Calu3 (cell line): ENCODE measurements around the gene PPARA. TPM values are rescaled to one million over a fixed set of nuclear protein-coding genes. Genes with fewer than 3 reads are reported as not detected.
A peak's percentile ranks its signal among the peaks of the same experiment; 100 is the strongest.

Source experiments
- BruUV-seq: library from RNA; stranded (reverse); fragments of 400-500 nt; replicated peaks from 2 replicates; lab custom pipeline; 2021; lab: Mats Ljungman, UMichigan
- CTCF ChIA-PET: fragments of 300-600 bp; sonication (Branson Sonifier 250); formaldehyde crosslinking; loops from one replicate; lab custom pipeline; 2022; ENCODE audit warnings: antibody characterized with exemption; lab: Charles Lee
- DNase-seq: peaks from one replicate; pipeline ENCODE4 v3.0.0; 2022
- H3K27ac Mint-ChIP-seq: one replicate; pipeline ENCODE4 v1.8.0; 2022; ENCODE audit warnings: mixed read lengths; ENCODE audit not compliant: unreplicated experiment
- H3K27me3 Mint-ChIP-seq: one replicate; pipeline ENCODE4 v1.8.0; 2022; ENCODE audit warnings: mixed read lengths; ENCODE audit not compliant: unreplicated experiment
- H3K36me3 Mint-ChIP-seq: one replicate; pipeline ENCODE4 v1.8.0; 2022; ENCODE audit warnings: mild to moderate bottlenecking, moderate library complexity, mixed read lengths; ENCODE audit not compliant: insufficient read depth, unreplicated experiment
- H3K4me1 Mint-ChIP-seq: one replicate; pipeline ENCODE4 v1.8.0; 2022; ENCODE audit warnings: mild to moderate bottlenecking, low read depth, mixed read lengths; ENCODE audit not compliant: unreplicated experiment
- H3K4me3 Mint-ChIP-seq: one replicate; pipeline ENCODE4 v1.8.0; 2022; ENCODE audit warnings: mild to moderate bottlenecking, low read depth, moderate library complexity, mixed read lengths; ENCODE audit not compliant: unreplicated experiment
- H3K9me3 Mint-ChIP-seq: one replicate; pipeline ENCODE4 v1.8.0; 2022; ENCODE audit warnings: low read depth, mixed read lengths; ENCODE audit not compliant: unreplicated experiment
- intact Hi-C: fragments of 100-400 bp; cut with micrococcal nuclease; formaldehyde crosslinking; loops from one replicate; pipeline ENCODE4 v1.10.0; 2022; ENCODE audit not compliant: unreplicated experiment
- total RNA-seq: library from RNA; stranded (reverse); gene quantifications from 2 replicates; pipeline ENCODE4 v1.2.3, GENCODE V29; 2022
- TF ChIP-seq, protein P1 (sequence below): fragments of 200-600 bp; IDR thresholded peaks from one replicate; pipeline ENCODE4 v1.8.0; 2022; ENCODE audit warnings: antibody characterized with exemption; ENCODE audit not compliant: unreplicated experiment

The PPARA gene
- total RNA-seq, 1 experiment from 2014 or later: 22.7 TPM

DNA sequence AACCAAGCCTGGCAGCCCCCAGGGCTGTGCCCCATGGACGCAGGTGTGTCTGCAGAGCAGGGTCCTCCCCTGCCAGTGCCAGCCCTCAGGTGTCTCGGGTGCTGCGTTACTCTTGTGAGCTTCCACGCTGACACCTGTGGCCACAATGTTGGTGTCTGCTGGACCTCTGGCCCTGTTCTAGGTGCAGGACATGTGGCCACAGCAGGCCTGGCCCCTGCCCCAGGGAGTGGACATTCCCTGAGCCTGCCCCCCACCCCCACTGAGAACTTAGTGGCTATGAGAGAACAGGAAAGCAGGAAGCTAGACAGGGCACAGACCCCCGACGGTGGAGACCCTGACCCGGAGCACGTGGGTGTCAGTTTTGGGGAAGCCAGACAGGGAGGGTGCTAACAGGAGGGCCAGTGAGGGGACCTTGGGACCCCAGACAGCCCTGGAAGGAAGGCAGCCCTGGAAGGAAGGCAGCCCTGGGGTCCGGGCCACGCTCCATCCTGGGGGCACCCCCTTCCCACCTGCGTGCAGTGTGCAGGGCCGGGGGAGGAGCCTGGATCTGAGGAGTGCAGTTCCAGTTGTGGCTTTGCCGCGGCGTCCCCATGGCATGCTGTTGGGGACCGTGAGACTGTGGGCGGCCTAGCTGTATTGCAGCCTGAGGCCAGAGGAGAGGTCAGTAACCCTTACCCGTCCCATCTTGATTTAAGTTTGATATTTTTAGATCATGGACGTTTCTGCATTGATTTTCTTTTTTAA lies 43.9 kb upstream of the PPARA start:
- peak overlapping the region; percentile 90 for H3K27ac Mint-ChIP-seq
- peaks cover 96% of the 10 kb centered on the region for H3K36me3 Mint-ChIP-seq
- BruUV-seq: TSS peak; percentile 20
- DNase-seq: no peak
- H3K4me3 Mint-ChIP-seq: peak overlapping the region; percentile 52
- peaks cover 42% of the 10 kb centered on the region for H3K4me1 Mint-ChIP-seq
- no peaks in the 10 kb centered on the region for H3K9me3 Mint-ChIP-seq
- TF ChIP-seq, protein P1, sequence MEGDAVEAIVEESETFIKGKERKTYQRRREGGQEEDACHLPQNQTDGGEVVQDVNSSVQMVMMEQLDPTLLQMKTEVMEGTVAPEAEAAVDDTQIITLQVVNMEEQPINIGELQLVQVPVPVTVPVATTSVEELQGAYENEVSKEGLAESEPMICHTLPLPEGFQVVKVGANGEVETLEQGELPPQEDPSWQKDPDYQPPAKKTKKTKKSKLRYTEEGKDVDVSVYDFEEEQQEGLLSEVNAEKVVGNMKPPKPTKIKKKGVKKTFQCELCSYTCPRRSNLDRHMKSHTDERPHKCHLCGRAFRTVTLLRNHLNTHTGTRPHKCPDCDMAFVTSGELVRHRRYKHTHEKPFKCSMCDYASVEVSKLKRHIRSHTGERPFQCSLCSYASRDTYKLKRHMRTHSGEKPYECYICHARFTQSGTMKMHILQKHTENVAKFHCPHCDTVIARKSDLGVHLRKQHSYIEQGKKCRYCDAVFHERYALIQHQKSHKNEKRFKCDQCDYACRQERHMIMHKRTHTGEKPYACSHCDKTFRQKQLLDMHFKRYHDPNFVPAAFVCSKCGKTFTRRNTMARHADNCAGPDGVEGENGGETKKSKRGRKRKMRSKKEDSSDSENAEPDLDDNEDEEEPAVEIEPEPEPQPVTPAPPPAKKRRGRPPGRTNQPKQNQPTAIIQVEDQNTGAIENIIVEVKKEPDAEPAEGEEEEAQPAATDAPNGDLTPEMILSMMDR: no peak
- no peaks in the 10 kb centered on the region for H3K27me3 Mint-ChIP-seq
- intact Hi-C loops: loop anchor here (10.0 kb wide), 1 partner anchor 52 kb away; no protein-coding TSS in a partner anchor
- CTCF ChIA-PET: interaction anchor here (1.3 kb wide), 1 partner anchor 100 kb away, joined by 5 read pairs; no protein-coding TSS in a partner anchor

DNA sequence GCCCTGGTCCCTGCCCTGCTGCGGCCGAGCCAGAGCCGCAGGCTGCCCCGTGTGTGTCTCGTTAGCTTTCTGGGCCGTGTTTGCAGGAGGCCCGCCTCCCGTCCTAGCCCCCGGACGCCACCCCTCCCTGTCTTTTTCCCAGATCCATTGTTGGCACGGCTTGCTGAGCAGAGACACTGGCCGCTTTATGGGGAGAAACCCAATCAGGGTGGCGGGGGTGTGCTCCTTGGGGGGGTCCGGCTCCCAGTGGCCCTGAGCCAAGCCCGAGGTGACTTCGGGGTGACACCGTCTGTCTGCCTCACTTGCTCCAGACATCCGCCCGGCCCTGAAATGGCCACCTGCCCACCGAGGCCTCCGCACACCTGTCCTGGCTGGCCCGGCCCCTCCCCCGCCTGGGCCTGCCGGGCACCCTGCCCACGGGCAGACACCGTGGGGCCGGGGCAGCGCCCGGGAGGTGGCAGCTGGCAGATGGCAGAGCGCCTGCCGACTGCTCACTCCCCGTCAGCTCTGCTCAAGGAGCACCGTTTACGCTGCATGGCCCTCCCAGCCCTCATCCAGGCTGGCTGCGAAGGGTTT lies 43.1 kb upstream of the PPARA start:
- Mint-ChIP-seq H3K27me3 (no peaks in the 10 kb centered on the region), H3K4me1 (peaks cover 42% of the 10 kb centered on the region), H3K9me3 (no peaks in the 10 kb centered on the region), H3K4me3 (peak overlapping the region; percentile 24), H3K27ac (peak overlapping the region; percentile 90), H3K36me3 (peaks cover 96% of the 10 kb centered on the region)
- DNase-seq: no peak
- intact Hi-C loops: loop anchor here (10.0 kb wide), 1 partner anchor 52 kb away; no protein-coding TSS in a partner anchor
- no TSS peak for BruUV-seq
- CTCF ChIA-PET: no interaction called here
- TF ChIP-seq, protein P1: no peak

DNA sequence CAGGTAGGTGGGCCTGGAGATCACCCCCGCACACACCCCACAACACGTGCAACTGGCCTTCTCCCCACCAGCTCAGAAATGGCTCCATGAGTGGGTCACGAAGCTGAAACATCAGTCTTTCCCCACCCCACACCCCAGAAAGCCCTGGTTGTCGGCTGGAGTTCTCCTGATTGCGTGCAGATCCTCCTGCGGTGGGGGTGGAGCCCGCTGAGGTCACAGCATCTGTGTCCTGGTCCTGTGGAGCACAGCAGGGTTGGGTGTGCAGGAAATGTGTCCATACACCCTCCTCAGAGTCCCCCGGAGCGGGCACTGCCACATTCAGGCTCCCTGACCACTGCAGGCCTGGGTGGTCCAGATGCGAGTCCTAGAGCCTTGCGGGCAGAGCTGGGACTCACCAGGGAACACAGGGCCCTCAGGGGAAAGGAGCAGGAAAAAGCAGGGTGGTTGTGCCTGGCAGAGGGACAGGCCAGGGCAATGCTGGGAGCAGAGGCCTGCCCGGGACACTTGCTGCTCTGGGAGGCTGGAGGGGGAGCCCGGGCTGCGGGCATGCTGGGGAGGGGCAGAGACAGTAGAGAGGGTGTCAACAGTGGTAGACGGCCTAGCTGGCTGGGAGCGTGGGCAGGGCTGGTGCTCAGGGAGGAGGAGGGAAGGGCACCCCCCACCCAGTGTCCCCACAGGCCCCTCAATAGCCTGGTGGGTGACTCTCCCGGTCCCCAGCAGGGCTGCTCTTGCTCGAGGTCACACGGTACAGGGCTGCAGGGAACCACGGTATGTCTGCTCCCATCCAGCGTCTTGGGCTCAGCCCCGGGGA lies 42.4 kb upstream of the PPARA start:
- CTCF ChIA-PET: no interaction called here
- H3K9me3 Mint-ChIP-seq: no peaks in the 10 kb centered on the region
- BruUV-seq: no TSS peak
- H3K36me3 Mint-ChIP-seq: peaks cover 96% of the 10 kb centered on the region
- H3K4me3 Mint-ChIP-seq: peak overlapping the region; percentile 24
- H3K27ac Mint-ChIP-seq: peak overlapping the region; percentile 90
- DNase-seq: no peak
- peaks cover 40% of the 10 kb centered on the region for H3K4me1 Mint-ChIP-seq
- H3K27me3 Mint-ChIP-seq: no peaks in the 10 kb centered on the region
- intact Hi-C loops: loop anchor here (10.0 kb wide), 1 partner anchor 53 kb away; no protein-coding TSS in a partner anchor
- TF ChIP-seq, protein P1: no peak
